GM23338 (cell line): ENCODE data around the gene SPRY1. TPM values are rescaled to one million over a fixed set of nuclear protein-coding genes. Genes with fewer than 3 reads are reported as not detected.

Source experiments
- ATAC-seq: fragments of 200-7000 bp; cut with Tn5 transposase; 3 replicates; pipeline ENCODE4 v1.9.1; 2020
- DNase-seq: peaks from one replicate; pipeline ENCODE4 v3.0.0-alpha.2; 2015; ENCODE audit warnings: low spot score
- H2AFZ ChIP-seq: fragments of 200-600 bp; sonication (generic); 2 replicates; pipeline ENCODE4 v1.8.0; 2016; ENCODE audit warnings: antibody characterized with exemption, mild to moderate bottlenecking, moderate library complexity
- H3F3A ChIP-seq: fragments of 200-600 bp; sonication (generic); replicated peaks from 2 replicates; pipeline ENCODE4 v1.8.0; 2017; ENCODE audit warnings: antibody characterized with exemption, mixed run types, low read depth
- H3K27ac ChIP-seq: fragments of 200-600 bp; sonication (generic); 2 replicates; pipeline ENCODE4 v1.6.1; 2016; ENCODE audit warnings: low read depth
- H3K27me3 ChIP-seq: fragments of 200-600 bp; sonication (generic); 2 replicates; pipeline ENCODE4 v1.8.0; 2016; ENCODE audit warnings: mild to moderate bottlenecking, mixed run types, moderate library complexity; ENCODE audit not compliant: insufficient read depth
- H3K36me3 ChIP-seq: fragments of 200-600 bp; sonication (generic); 2 replicates; pipeline ENCODE4 v1.8.0; 2016; ENCODE audit warnings: mild to moderate bottlenecking; ENCODE audit not compliant: insufficient read depth
- H3K4me1 ChIP-seq: fragments of 200-600 bp; sonication (generic); 2 replicates; pipeline ENCODE4 v1.8.0; 2016; ENCODE audit warnings: mild to moderate bottlenecking, moderate library complexity; ENCODE audit not compliant: insufficient read depth
- H3K4me2 ChIP-seq: fragments of 200-600 bp; sonication (generic); 2 replicates; pipeline ENCODE4 v1.7.1; 2017; ENCODE audit warnings: mixed run types
- H3K4me3 ChIP-seq: fragments of 200-600 bp; sonication (generic); 2 replicates; pipeline ENCODE4 v1.6.1; 2016; ENCODE audit warnings: mixed run types
- H3K79me2 ChIP-seq: fragments of 200-600 bp; sonication (generic); replicated peaks from 2 replicates; pipeline ENCODE4 v1.8.0; 2017; ENCODE audit warnings: mild to moderate bottlenecking; ENCODE audit not compliant: insufficient read depth
- H3K9me2 ChIP-seq: fragments of 200-600 bp; sonication (generic); 2 replicates; pipeline ENCODE4 v1.8.0; 2017; ENCODE audit not compliant: insufficient read depth
- H4K20me1 ChIP-seq: fragments of 200-600 bp; sonication (generic); replicated peaks from 2 replicates; pipeline ENCODE4 v1.8.0; 2017; ENCODE audit warnings: mild to moderate bottlenecking; ENCODE audit not compliant: insufficient read depth
- H3K27ac Mint-ChIP-seq: 2 replicates; pipeline ENCODE4 v1.8.0; 2020; ENCODE audit warnings: inconsistent platforms, mild to moderate bottlenecking, moderate library complexity, mixed read lengths
- H3K27me3 Mint-ChIP-seq: 3 replicates; pipeline ENCODE4 v1.8.0; 2022; ENCODE audit warnings: low read depth, mild to moderate bottlenecking, moderate library complexity, mixed read lengths, inconsistent platforms; ENCODE audit not compliant: insufficient read depth, poor library complexity
- H3K36me3 Mint-ChIP-seq: 3 replicates; pipeline ENCODE4 v1.8.0; 2021; ENCODE audit warnings: low read depth, mild to moderate bottlenecking, inconsistent platforms, moderate library complexity, mixed read lengths
- H3K4me1 Mint-ChIP-seq: 3 replicates; pipeline ENCODE4 v1.8.0; 2020; ENCODE audit warnings: mild to moderate bottlenecking, inconsistent platforms, mixed read lengths
- H3K4me3 Mint-ChIP-seq: 3 replicates; pipeline ENCODE4 v1.8.0; 2021; ENCODE audit warnings: moderate library complexity, mild to moderate bottlenecking, inconsistent platforms, mixed read lengths
- H3K9me3 Mint-ChIP-seq: 3 replicates; pipeline ENCODE4 v1.8.0; 2020; ENCODE audit warnings: moderate library complexity, mild to moderate bottlenecking, inconsistent platforms, mixed read lengths
- CREB1 ChIP-seq: fragments of 250-450 bp; sonication (Bioruptor Pico); IDR thresholded peaks from 2 replicates; pipeline ENCODE4 v1.5.0; 2020; ENCODE audit warnings: low read depth, mild to moderate bottlenecking, moderate library complexity
- EZH2 ChIP-seq: fragments of 200-600 bp; sonication (generic); IDR thresholded peaks from one replicate; pipeline ENCODE4 v1.8.0; 2017; ENCODE audit warnings: antibody characterized with exemption, mild to moderate bottlenecking, low read depth; ENCODE audit not compliant: unreplicated experiment
- JUNB ChIP-seq: IDR thresholded peaks from one replicate; pipeline ENCODE4 v1.6.1; 2016; ENCODE audit warnings: antibody characterized with exemption; ENCODE audit not compliant: unreplicated experiment
- NANOG ChIP-seq: IDR thresholded peaks from 2 replicates; pipeline ENCODE4 v1.6.1; 2016; ENCODE audit warnings: antibody characterized with exemption, borderline replicate concordance
- ZNF114 ChIP-seq: fragments of 250-450 bp; sonication (Bioruptor Pico); IDR thresholded peaks from 2 replicates; pipeline ENCODE4 v1.5.0; 2020; ENCODE audit warnings: mild to moderate bottlenecking, moderate library complexity
- polyA plus RNA-seq: library from polyadenylated mRNA; unstranded; fragments of >200 nt; fragmentation: Nextera tagmentation; extraction: Ambion mirVana; gene quantifications from 2 replicates; pipeline ENCODE4 v1.2.1, GENCODE V29; 2016
- total RNA-seq: library from RNA; depleted of rRNA; stranded (reverse); fragments of >200 nt; shearing (Covaris generic); gene quantifications from 2 replicates; pipeline ENCODE4 v1.2.3, GENCODE V29; 2014
- TF ChIP-seq, protein P1 (sequence below): IDR thresholded peaks from one replicate; pipeline ENCODE4 v1.6.1; 2018; ENCODE audit warnings: antibody characterized with exemption; ENCODE audit not compliant: unreplicated experiment
- TF ChIP-seq, protein P2 (sequence below), 2 experiments: fragments of 200-600 bp in 1 of 2; sonication (generic) in 1 of 2; conservative IDR thresholded peaks; 2 replicates each; pipeline versions ENCODE4 v1.5.1 to v1.6.1; 2016 to 2017; ENCODE audit warnings: antibody characterized with exemption in 2 of 2, low read depth in 2 of 2, mild to moderate bottlenecking in 2 of 2, moderate library complexity in 1 of 2
- TF ChIP-seq, protein P3 (sequence below): fragments of 250-450 bp; sonication (Bioruptor Pico); IDR thresholded peaks from 2 replicates; pipeline ENCODE4 v1.5.0; 2020; ENCODE audit warnings: mild to moderate bottlenecking, moderate library complexity

SPRY1 gene
- total and polyA plus RNA-seq, 2 experiments from 2014 or later, result 62.8 to 103 TPM

DNA sequence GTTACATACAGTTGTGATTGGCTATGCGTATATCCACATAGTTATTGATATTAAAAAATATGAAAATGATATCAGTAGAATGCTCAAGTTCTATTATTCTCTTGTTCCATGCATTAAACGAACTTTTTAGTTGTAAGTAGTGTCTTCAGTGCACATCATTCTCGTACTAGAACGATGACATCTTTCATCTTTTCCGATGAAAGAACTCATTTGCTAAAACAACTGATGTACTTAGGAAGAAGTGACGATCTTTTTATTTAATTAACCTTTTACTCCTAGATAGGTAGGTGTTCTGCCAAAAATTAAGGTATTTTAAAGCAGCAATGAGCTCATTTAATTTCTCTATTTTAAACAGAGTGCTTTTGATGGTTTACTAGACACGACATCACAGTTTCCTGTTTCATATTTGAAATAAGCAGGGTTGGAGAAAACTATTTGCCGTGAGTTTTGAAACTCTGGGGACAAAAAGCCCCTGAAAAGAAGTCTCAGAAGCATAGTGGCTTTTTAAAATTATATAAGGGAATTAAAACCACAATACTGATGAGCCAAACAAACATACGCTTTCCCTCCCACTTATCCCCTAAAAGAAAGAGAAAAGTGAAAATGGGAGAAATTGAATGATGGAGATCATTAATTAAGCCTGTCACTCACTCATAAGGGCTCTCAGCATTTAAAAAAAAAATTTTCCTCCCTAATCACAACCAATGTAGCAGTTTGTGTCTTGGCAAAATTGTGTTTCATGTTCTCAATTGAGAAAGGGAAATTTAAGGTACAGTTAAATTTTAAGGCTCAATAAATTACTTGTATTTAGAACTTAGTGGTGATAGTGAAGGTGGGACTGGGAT lies 25.6 kb downstream of the SPRY1 start:
- H3F3A ChIP-seq, result no peaks in the 10 kb centered on the region
- H3K27ac ChIP-seq, result no peak overlapping the region
- H3K36me3 ChIP-seq, result no peaks in the 10 kb centered on the region
- peaks cover 11% of the 10 kb centered on the region; the same call in 2 of the 3 replicates for H3K9me3 Mint-ChIP-seq
- no peaks in the 10 kb centered on the region for H4K20me1 ChIP-seq
- H3K27me3 ChIP-seq, result no peaks in the 10 kb centered on the region
- TF ChIP-seq ZNF114 (CRISPR knock-in tag) (no peak), NANOG (no peak), EZH2 (no peak), JUNB (no peak), CREB1 (CRISPR knock-in tag) (no peak)
- TF ChIP-seq, protein P1, sequence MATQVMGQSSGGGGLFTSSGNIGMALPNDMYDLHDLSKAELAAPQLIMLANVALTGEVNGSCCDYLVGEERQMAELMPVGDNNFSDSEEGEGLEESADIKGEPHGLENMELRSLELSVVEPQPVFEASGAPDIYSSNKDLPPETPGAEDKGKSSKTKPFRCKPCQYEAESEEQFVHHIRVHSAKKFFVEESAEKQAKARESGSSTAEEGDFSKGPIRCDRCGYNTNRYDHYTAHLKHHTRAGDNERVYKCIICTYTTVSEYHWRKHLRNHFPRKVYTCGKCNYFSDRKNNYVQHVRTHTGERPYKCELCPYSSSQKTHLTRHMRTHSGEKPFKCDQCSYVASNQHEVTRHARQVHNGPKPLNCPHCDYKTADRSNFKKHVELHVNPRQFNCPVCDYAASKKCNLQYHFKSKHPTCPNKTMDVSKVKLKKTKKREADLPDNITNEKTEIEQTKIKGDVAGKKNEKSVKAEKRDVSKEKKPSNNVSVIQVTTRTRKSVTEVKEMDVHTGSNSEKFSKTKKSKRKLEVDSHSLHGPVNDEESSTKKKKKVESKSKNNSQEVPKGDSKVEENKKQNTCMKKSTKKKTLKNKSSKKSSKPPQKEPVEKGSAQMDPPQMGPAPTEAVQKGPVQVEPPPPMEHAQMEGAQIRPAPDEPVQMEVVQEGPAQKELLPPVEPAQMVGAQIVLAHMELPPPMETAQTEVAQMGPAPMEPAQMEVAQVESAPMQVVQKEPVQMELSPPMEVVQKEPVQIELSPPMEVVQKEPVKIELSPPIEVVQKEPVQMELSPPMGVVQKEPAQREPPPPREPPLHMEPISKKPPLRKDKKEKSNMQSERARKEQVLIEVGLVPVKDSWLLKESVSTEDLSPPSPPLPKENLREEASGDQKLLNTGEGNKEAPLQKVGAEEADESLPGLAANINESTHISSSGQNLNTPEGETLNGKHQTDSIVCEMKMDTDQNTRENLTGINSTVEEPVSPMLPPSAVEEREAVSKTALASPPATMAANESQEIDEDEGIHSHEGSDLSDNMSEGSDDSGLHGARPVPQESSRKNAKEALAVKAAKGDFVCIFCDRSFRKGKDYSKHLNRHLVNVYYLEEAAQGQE, result no peak
- TF ChIP-seq, protein P2, sequence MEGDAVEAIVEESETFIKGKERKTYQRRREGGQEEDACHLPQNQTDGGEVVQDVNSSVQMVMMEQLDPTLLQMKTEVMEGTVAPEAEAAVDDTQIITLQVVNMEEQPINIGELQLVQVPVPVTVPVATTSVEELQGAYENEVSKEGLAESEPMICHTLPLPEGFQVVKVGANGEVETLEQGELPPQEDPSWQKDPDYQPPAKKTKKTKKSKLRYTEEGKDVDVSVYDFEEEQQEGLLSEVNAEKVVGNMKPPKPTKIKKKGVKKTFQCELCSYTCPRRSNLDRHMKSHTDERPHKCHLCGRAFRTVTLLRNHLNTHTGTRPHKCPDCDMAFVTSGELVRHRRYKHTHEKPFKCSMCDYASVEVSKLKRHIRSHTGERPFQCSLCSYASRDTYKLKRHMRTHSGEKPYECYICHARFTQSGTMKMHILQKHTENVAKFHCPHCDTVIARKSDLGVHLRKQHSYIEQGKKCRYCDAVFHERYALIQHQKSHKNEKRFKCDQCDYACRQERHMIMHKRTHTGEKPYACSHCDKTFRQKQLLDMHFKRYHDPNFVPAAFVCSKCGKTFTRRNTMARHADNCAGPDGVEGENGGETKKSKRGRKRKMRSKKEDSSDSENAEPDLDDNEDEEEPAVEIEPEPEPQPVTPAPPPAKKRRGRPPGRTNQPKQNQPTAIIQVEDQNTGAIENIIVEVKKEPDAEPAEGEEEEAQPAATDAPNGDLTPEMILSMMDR (conservative IDR thresholded peaks at IDR 0.05; ENCODE audit: low read depth in 2 of 2), result no peak
- ATAC-seq (no peak), DNase-seq (no peak)
- peaks cover 5% of the 10 kb centered on the region for H3K27me3 Mint-ChIP-seq
- H3K27ac Mint-ChIP-seq, result no peak overlapping the region
- H3K4me1 Mint-ChIP-seq, result peaks cover 18% of the 10 kb centered on the region
- H3K79me2 ChIP-seq, result no peaks in the 10 kb centered on the region
- no peak overlapping the region for H2AFZ ChIP-seq
- peaks cover 11% of the 10 kb centered on the region; the same call in 2 of the 3 replicates for H3K36me3 Mint-ChIP-seq
- H3K4me3 ChIP-seq, result no peak overlapping the region
- no peak overlapping the region for H3K4me2 ChIP-seq
- no peak overlapping the region for H3K4me3 Mint-ChIP-seq
- H3K4me1 ChIP-seq, result peaks cover 11% of the 10 kb centered on the region
- no peaks in the 10 kb centered on the region; the same call in 1 of the 2 replicates for H3K9me2 ChIP-seq

DNA sequence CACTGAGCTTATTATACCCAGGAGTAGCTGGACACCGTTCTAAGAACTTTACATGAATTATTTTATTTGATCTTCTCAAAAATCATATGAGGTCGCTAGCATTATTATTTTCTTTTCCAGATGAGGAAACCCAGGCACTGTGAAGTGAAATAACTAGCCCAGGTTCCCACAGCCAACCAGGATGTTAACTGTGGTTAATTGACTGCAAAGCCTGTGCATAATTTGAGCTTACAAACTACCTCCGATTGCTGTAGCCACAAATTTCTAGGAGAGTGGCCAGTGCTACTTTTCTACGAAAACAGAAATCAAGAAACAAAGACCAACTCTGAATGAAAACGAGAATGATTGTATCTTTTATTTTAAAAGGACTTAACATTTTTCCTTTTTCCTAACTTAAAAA lies 27.2 kb downstream of the SPRY1 start:
- Mint-ChIP-seq H3K4me3 (no peak overlapping the region), H3K9me3 (peaks cover 28% of the 10 kb centered on the region), H3K27me3 (peaks cover 5% of the 10 kb centered on the region), H3K27ac (no peak overlapping the region; the same call in 1 of the 2 replicates), H3K4me1 (peaks cover 3% of the 10 kb centered on the region), H3K36me3 (peaks cover 25% of the 10 kb centered on the region; the same call in 2 of the 3 replicates)
- Histone ChIP-seq H3K4me3 (no peak overlapping the region), H3K9me2 (no peaks in the 10 kb centered on the region; the same call in 1 of the 2 replicates), H2AFZ (no peak overlapping the region), H4K20me1 (no peaks in the 10 kb centered on the region), H3F3A (no peaks in the 10 kb centered on the region), H3K27me3 (no peaks in the 10 kb centered on the region), H3K4me1 (no peaks in the 10 kb centered on the region), H3K4me2 (no peak overlapping the region), H3K79me2 (no peaks in the 10 kb centered on the region), H3K27ac (no peak overlapping the region), H3K36me3 (no peaks in the 10 kb centered on the region)
- DNase-seq (no peak), ATAC-seq (no peak)
- no peak for TF ChIP-seq ZNF114 (CRISPR knock-in tag)
- TF ChIP-seq, protein P3, sequence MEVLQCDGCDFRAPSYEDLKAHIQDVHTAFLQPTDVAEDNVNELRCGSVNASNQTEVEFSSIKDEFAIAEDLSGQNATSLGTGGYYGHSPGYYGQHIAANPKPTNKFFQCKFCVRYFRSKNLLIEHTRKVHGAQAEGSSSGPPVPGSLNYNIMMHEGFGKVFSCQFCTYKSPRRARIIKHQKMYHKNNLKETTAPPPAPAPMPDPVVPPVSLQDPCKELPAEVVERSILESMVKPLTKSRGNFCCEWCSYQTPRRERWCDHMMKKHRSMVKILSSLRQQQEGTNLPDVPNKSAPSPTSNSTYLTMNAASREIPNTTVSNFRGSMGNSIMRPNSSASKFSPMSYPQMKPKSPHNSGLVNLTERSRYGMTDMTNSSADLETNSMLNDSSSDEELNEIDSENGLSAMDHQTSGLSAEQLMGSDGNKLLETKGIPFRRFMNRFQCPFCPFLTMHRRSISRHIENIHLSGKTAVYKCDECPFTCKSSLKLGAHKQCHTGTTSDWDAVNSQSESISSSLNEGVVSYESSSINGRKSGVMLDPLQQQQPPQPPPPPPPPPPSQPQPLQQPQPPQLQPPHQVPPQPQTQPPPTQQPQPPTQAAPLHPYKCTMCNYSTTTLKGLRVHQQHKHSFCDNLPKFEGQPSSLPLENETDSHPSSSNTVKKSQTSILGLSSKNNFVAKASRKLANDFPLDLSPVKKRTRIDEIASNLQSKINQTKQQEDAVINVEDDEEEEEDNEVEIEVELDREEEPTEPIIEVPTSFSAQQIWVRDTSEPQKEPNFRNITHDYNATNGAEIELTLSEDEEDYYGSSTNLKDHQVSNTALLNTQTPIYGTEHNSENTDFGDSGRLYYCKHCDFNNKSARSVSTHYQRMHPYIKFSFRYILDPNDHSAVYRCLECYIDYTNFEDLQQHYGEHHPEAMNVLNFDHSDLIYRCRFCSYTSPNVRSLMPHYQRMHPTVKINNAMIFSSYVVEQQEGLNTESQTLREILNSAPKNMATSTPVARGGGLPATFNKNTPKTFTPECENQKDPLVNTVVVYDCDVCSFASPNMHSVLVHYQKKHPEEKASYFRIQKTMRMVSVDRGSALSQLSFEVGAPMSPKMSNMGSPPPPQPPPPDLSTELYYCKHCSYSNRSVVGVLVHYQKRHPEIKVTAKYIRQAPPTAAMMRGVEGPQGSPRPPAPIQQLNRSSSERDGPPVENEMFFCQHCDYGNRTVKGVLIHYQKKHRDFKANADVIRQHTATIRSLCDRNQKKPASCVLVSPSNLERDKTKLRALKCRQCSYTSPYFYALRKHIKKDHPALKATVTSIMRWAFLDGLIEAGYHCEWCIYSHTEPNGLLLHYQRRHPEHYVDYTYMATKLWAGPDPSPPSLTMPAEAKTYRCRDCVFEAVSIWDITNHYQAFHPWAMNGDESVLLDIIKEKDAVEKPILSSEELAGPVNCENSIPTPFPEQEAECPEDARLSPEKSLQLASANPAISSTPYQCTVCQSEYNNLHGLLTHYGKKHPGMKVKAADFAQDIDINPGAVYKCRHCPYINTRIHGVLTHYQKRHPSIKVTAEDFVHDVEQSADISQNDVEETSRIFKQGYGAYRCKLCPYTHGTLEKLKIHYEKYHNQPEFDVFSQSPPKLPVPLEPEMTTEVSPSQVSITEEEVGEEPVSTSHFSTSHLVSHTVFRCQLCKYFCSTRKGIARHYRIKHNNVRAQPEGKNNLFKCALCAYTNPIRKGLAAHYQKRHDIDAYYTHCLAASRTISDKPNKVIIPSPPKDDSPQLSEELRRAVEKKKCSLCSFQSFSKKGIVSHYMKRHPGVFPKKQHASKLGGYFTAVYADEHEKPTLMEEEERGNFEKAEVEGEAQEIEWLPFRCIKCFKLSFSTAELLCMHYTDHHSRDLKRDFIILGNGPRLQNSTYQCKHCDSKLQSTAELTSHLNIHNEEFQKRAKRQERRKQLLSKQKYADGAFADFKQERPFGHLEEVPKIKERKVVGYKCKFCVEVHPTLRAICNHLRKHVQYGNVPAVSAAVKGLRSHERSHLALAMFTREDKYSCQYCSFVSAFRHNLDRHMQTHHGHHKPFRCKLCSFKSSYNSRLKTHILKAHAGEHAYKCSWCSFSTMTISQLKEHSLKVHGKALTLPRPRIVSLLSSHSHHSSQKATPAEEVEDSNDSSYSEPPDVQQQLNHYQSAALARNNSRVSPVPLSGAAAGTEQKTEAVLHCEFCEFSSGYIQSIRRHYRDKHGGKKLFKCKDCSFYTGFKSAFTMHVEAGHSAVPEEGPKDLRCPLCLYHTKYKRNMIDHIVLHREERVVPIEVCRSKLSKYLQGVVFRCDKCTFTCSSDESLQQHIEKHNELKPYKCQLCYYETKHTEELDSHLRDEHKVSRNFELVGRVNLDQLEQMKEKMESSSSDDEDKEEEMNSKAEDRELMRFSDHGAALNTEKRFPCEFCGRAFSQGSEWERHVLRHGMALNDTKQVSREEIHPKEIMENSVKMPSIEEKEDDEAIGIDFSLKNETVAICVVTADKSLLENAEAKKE, result no peak
